ENCODE data around the gene NR1I2.

DNA sequence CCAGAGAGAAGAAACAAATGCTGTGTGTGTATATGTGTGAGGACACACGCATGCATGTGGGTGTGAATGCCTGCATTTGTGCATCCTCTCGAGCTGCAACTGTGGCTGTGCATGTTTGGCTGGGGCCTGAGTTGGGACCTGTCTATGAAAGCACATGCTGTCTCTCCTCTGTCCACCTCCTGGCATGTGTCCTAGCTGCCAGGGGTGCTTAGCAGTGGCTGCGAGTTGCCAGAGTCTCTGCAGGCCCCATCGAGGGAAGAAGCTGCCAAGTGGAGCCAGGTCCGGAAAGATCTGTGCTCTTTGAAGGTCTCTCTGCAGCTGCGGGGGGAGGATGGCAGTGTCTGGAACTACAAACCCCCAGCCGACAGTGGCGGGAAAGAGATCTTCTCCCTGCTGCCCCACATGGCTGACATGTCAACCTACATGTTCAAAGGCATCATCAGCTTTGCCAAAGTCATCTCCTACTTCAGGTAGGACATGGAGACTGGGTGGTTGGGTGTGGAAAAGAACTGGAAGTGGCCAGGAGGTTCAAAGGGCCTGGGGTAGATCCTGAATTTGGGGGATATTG, 30.7 kb downstream of the NR1I2 start:
- TF ChIP-seq, protein P1, sequence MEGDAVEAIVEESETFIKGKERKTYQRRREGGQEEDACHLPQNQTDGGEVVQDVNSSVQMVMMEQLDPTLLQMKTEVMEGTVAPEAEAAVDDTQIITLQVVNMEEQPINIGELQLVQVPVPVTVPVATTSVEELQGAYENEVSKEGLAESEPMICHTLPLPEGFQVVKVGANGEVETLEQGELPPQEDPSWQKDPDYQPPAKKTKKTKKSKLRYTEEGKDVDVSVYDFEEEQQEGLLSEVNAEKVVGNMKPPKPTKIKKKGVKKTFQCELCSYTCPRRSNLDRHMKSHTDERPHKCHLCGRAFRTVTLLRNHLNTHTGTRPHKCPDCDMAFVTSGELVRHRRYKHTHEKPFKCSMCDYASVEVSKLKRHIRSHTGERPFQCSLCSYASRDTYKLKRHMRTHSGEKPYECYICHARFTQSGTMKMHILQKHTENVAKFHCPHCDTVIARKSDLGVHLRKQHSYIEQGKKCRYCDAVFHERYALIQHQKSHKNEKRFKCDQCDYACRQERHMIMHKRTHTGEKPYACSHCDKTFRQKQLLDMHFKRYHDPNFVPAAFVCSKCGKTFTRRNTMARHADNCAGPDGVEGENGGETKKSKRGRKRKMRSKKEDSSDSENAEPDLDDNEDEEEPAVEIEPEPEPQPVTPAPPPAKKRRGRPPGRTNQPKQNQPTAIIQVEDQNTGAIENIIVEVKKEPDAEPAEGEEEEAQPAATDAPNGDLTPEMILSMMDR (IDR thresholded peaks at IDR 0.05): no peak
- no peak for TF ChIP-seq POLR2A (IDR thresholded peaks at IDR 0.05)
